ENCODE measurements around the gene SNTG2. TPM values are rescaled to one million over a fixed set of nuclear protein-coding genes. Genes with fewer than 3 reads are reported as not detected.

Gene SNTG2
- total and polyA plus RNA-seq, 2 donors (not counting 3 experiments of a cell fraction or from before 2014, with no cell fraction given), result not detected

GRCh38 chr2:1002350-1002749 lies 51.7 kb downstream of the SNTG2 start:
- Histone ChIP-seq H3K27me3 (ENCODE audit: control insufficient read depth in 2 of 2, insufficient read depth in 2 of 2, low read length in 2 of 2) (no peaks in the 10 kb centered on the region), H3K9ac (replicated peaks; ENCODE audit: extremely low read depth, insufficient read depth, low read length) (no peak overlapping the region), H3K36me3 (ENCODE audit: control insufficient read depth in 2 of 2, extremely low read depth in 1 of 2, insufficient read depth in 2 of 2, low read length in 2 of 2) (no peaks in the 10 kb centered on the region), H3K4me1 (ENCODE audit: control insufficient read depth, extremely low read depth, insufficient read depth, low read length) (no peaks in the 10 kb centered on the region), H3K9me3 (replicated peaks; ENCODE audit: control insufficient read depth, insufficient read depth, low read length) (no peaks in the 10 kb centered on the region), H4K20me1 (replicated peaks; ENCODE audit: control insufficient read depth, extremely low read depth, insufficient read depth, low read length) (no peaks in the 10 kb centered on the region), H2AFZ (ENCODE audit: low read depth, low read length) (no peak overlapping the region), H3K27ac (ENCODE audit: insufficient read depth, low read depth, low read length) (no peak overlapping the region), H3K4me3 (replicated peaks in 1 of 3; ENCODE audit: insufficient read depth in 1 of 3, low read depth in 1 of 3, low read length in 3 of 3) (no peak overlapping the region), H3K79me2 (ENCODE audit: control insufficient read depth, insufficient read depth, low read length) (no peaks in the 10 kb centered on the region), H3K9me1 (replicated peaks; ENCODE audit: control insufficient read depth, extremely low read depth, insufficient read depth, low read length) (no peaks in the 10 kb centered on the region), H3K4me2 (ENCODE audit: insufficient read depth, low read length) (no peak overlapping the region)
- intact Hi-C loops (cut with micrococcal nuclease), result no loop called here
- BruUV-seq (replicated peaks), result no TSS peak
- dilution Hi-C loops (cut with MboI; ENCODE audit: extremely low pct_ligation_motif_present, low sequenced_read_pairs), result no loop called here
- ChIA-PET POLR2A (no interaction called here), CTCF (no interaction called here)
- FAIRE-seq (no peak), DNase-seq (ENCODE audit: low read depth, low spot score) (no peak)
- TF ChIP-seq EZH2 (IDR thresholded peaks at IDR 0.05; ENCODE audit: borderline replicate concordance, low read depth, low read length, severe bottlenecking), result no peak
- no peak for TF ChIP-seq MYC (IDR thresholded peaks at IDR 0.05; ENCODE audit: low read depth, low read length)

- Histone ChIP-seq H3K9me1 (replicated peaks; ENCODE audit: control insufficient read depth, extremely low read depth, insufficient read depth, low read length) (no peaks in the 10 kb centered on the region), H3K27ac (ENCODE audit: insufficient read depth, low read depth, low read length) (no peak overlapping the region), H3K4me1 (ENCODE audit: control insufficient read depth, extremely low read depth, insufficient read depth, low read length) (no peaks in the 10 kb centered on the region), H3K4me2 (ENCODE audit: insufficient read depth, low read length) (no peak overlapping the region), H2AFZ (ENCODE audit: low read depth, low read length) (no peak overlapping the region), H3K79me2 (ENCODE audit: control insufficient read depth, insufficient read depth, low read length) (no peaks in the 10 kb centered on the region), H3K27me3 (ENCODE audit: control insufficient read depth in 2 of 2, insufficient read depth in 2 of 2, low read length in 2 of 2) (no peaks in the 10 kb centered on the region), H4K20me1 (replicated peaks; ENCODE audit: control insufficient read depth, extremely low read depth, insufficient read depth, low read length) (no peaks in the 10 kb centered on the region), H3K9ac (replicated peaks; ENCODE audit: extremely low read depth, insufficient read depth, low read length) (no peak overlapping the region), H3K4me3 (replicated peaks in 1 of 3; ENCODE audit: insufficient read depth in 1 of 3, low read depth in 1 of 3, low read length in 3 of 3) (no peak overlapping the region), H3K9me3 (replicated peaks; ENCODE audit: control insufficient read depth, insufficient read depth, low read length) (no peaks in the 10 kb centered on the region), H3K36me3 (ENCODE audit: control insufficient read depth in 2 of 2, extremely low read depth in 1 of 2, insufficient read depth in 2 of 2, low read length in 2 of 2) (no peaks in the 10 kb centered on the region)
- no peak for TF ChIP-seq GATA2 (IDR thresholded peaks at IDR 0.05; ENCODE audit: insufficient read depth, insufficient read length, low read depth, low read length)
- no peak for TF ChIP-seq CTCF (IDR thresholded peaks at IDR 0.05; ENCODE audit: extremely low read depth in 1 of 2, insufficient read depth in 1 of 2, low read depth in 1 of 2, low read length in 2 of 2)
- TF ChIP-seq FOS (IDR thresholded peaks at IDR 0.05; ENCODE audit: borderline replicate concordance, insufficient read depth, low read length), result no peak
- no peak for TF ChIP-seq MAX (IDR thresholded peaks at IDR 0.05; ENCODE audit: insufficient read depth, insufficient read length)
- TF ChIP-seq JUN (IDR thresholded peaks at IDR 0.05; ENCODE audit: borderline replicate concordance, insufficient read depth, insufficient read length, low read depth), result no peak
- dilution Hi-C loops (cut with MboI; ENCODE audit: extremely low pct_ligation_motif_present, low sequenced_read_pairs) (no loop called here), intact Hi-C loops (cut with micrococcal nuclease) (no loop called here)
- FAIRE-seq (no peak), DNase-seq (ENCODE audit: low read depth, low spot score) (no peak)
- CTCF ChIA-PET, result no interaction called here
- BruUV-seq (replicated peaks), result no TSS peak
- POLR2A ChIA-PET, result no interaction called here
These were observed 53.7 kb downstream of the SNTG2 start for GRCh38 chr2:1004398-1004797.
